SK-N-SH treated with all-trans-retinoic acid at 6 μM for 48 hours (cell line): ENCODE results near the gene UBFD1.
"Not testable (repeated sequence)": the region's sequence is repeated elsewhere in the genome, so short reads cannot be mapped to it uniquely, and the experiment has no call there.

Experiments
- ATAC-seq: fragments of 200-7000 bp; cut with Tn5 transposase; 3 replicates; pipeline ENCODE4 v1.9.1; 2020; ENCODE audit warnings: mild to moderate bottlenecking, moderate library complexity
- ARNTL ChIP-seq: fragments of 450-650 bp; formaldehyde crosslinking; IDR thresholded peaks from 2 replicates; pipeline ENCODE4 v1.5.0; 2020; ENCODE audit warnings: low read depth, mild to moderate bottlenecking, moderate library complexity, borderline replicate concordance
- BACH2 ChIP-seq: fragments of 250-450 bp; sonication (Bioruptor Pico); IDR thresholded peaks from 2 replicates; pipeline ENCODE4 v1.9.0; 2021; ENCODE audit warnings: mild to moderate bottlenecking, borderline replicate concordance
- CSDC2 ChIP-seq: fragments of 250-450 bp; sonication (Bioruptor Pico); IDR thresholded peaks from 2 replicates; pipeline ENCODE4 v1.5.0; 2020; ENCODE audit warnings: mild to moderate bottlenecking, moderate library complexity
- ESRRG ChIP-seq: fragments of 250-450 bp; sonication (Bioruptor Pico); IDR thresholded peaks from 2 replicates; pipeline ENCODE4 v1.6.1; 2021; ENCODE audit warnings: mild to moderate bottlenecking
- GLIS3 ChIP-seq: fragments of 250-450 bp; sonication (Bioruptor Pico); IDR thresholded peaks from 2 replicates; pipeline ENCODE4 v1.5.0; 2020; ENCODE audit warnings: mild to moderate bottlenecking, moderate library complexity
- ISL1 ChIP-seq: fragments of 250-450 bp; sonication (Bioruptor Pico); IDR thresholded peaks from 2 replicates; pipeline ENCODE4 v2.1.2; 2022; ENCODE audit warnings: mild to moderate bottlenecking, moderate library complexity
- PATZ1 ChIP-seq: fragments of 250-450 bp; sonication (Bioruptor Pico); IDR thresholded peaks from 2 replicates; pipeline ENCODE4 v1.8.0; 2020; ENCODE audit warnings: mild to moderate bottlenecking, moderate library complexity, borderline replicate concordance
- POU6F1 ChIP-seq: fragments of 250-450 bp; sonication (Bioruptor Pico); IDR thresholded peaks from 2 replicates; pipeline ENCODE4 v1.8.0; 2021; ENCODE audit warnings: low read depth, mild to moderate bottlenecking, moderate library complexity, borderline replicate concordance
- PPARA ChIP-seq: fragments of 250-450 bp; sonication (Bioruptor Pico); IDR thresholded peaks from 2 replicates; pipeline ENCODE4 v1.5.0; 2020; ENCODE audit warnings: mild to moderate bottlenecking, borderline replicate concordance
- RARB ChIP-seq: fragments of 250-450 bp; sonication (Bioruptor Pico); IDR thresholded peaks from 2 replicates; pipeline ENCODE4 v1.8.0; 2021; ENCODE audit warnings: mild to moderate bottlenecking, moderate library complexity
- TCF4 ChIP-seq: fragments of 250-450 bp; sonication (Bioruptor Pico); IDR thresholded peaks from 2 replicates; pipeline ENCODE4 v1.8.0; 2021; ENCODE audit warnings: mild to moderate bottlenecking, moderate library complexity, borderline replicate concordance
- TOX ChIP-seq: fragments of 250-450 bp; sonication (Bioruptor Pico); IDR thresholded peaks from 2 replicates; pipeline ENCODE4 v1.8.0; 2021; ENCODE audit warnings: mild to moderate bottlenecking, moderate library complexity, borderline replicate concordance
- TSHZ2 ChIP-seq: fragments of 250-450 bp; sonication (Bioruptor Pico); IDR thresholded peaks from 2 replicates; pipeline ENCODE4 v1.5.0; 2020; ENCODE audit warnings: mild to moderate bottlenecking, moderate library complexity
- ZC3H10 ChIP-seq: fragments of 250-450 bp; sonication (Bioruptor Pico); IDR thresholded peaks from 2 replicates; pipeline ENCODE4 v1.5.1; 2021; ENCODE audit warnings: mild to moderate bottlenecking, moderate library complexity
- ZFP3 ChIP-seq: fragments of 250-450 bp; sonication (Bioruptor Pico); IDR thresholded peaks from 2 replicates; pipeline ENCODE4 v1.5.0; 2020; ENCODE audit warnings: mild to moderate bottlenecking, moderate library complexity
- ZFP30 ChIP-seq: fragments of 450-650 bp; formaldehyde crosslinking; IDR thresholded peaks from 2 replicates; pipeline ENCODE4 v1.5.0; 2022; ENCODE audit warnings: mild to moderate bottlenecking, moderate library complexity
- ZNF70 ChIP-seq: fragments of 450-650 bp; formaldehyde crosslinking; IDR thresholded peaks from 2 replicates; pipeline ENCODE4 v1.5.0; 2020; ENCODE audit warnings: mild to moderate bottlenecking, moderate library complexity
- ZNF8 ChIP-seq: fragments of 450-650 bp; formaldehyde crosslinking; IDR thresholded peaks from 2 replicates; pipeline ENCODE4 v1.5.0; 2020; ENCODE audit warnings: mild to moderate bottlenecking, moderate library complexity

Gene UBFD1

GRCh38 chr16:23580391-23580790, 22.9 kb downstream of the UBFD1 start:
- no peak for TF ChIP-seq ZFP30 (CRISPR knock-in tag)
- no peak for TF ChIP-seq PATZ1 (CRISPR knock-in tag)
- no peak for ATAC-seq

GRCh38 chr16:23581764-23582163, 24.2 kb downstream of the UBFD1 start:
- ATAC-seq = no peak
- no peak for TF ChIP-seq ZFP30 (CRISPR knock-in tag)
- no peak for TF ChIP-seq ZFP3 (CRISPR knock-in tag)
- TF ChIP-seq TSHZ2 (CRISPR knock-in tag) = no peak
- no peak for TF ChIP-seq TOX
- TF ChIP-seq CSDC2 = no peak
- TF ChIP-seq ARNTL (CRISPR knock-in tag) = no peak
- no peak for TF ChIP-seq PATZ1 (CRISPR knock-in tag)
- TF ChIP-seq TCF4 = no peak
- TF ChIP-seq GLIS3 (CRISPR knock-in tag) = no peak
- TF ChIP-seq ZNF70 (CRISPR knock-in tag) = no peak

- ATAC-seq = not testable (repeated sequence)
Observed at GRCh38 chr16:23583271-23583670, 25.7 kb downstream of the UBFD1 start.

- no peak for ATAC-seq
- no peak for TF ChIP-seq ESRRG (CRISPR knock-in tag)
- TF ChIP-seq TCF4 = no peak
- no peak for TF ChIP-seq POU6F1 (CRISPR knock-in tag)
- TF ChIP-seq PPARA = no peak
- no peak for TF ChIP-seq CSDC2
- TF ChIP-seq TOX = no peak
- TF ChIP-seq ZNF8 (CRISPR knock-in tag) = no peak
- TF ChIP-seq TSHZ2 (CRISPR knock-in tag) = no peak
- no peak for TF ChIP-seq ISL1 (CRISPR knock-in tag)
- TF ChIP-seq GLIS3 (CRISPR knock-in tag) = no peak
- TF ChIP-seq BACH2 = no peak
- TF ChIP-seq RARB (CRISPR knock-in tag) = no peak
- TF ChIP-seq ZC3H10 (CRISPR knock-in tag) = no peak
Observed at GRCh38 chr16:23584186-23585076, 26.9 kb downstream of the UBFD1 start.
